HG02970 (cell line): ENCODE results near the gene ZNF23.

ENCODE experiments used
- ATAC-seq: cut with Tn5 transposase; IDR thresholded peaks from one replicate; pipeline ENCODE4 v1.9.1; 2021; ENCODE audit warnings: mild to moderate bottlenecking, moderate library complexity, moderate number of reproducible peaks; ENCODE audit not compliant: unreplicated experiment, low FRiP score

Gene ZNF23

DNA sequence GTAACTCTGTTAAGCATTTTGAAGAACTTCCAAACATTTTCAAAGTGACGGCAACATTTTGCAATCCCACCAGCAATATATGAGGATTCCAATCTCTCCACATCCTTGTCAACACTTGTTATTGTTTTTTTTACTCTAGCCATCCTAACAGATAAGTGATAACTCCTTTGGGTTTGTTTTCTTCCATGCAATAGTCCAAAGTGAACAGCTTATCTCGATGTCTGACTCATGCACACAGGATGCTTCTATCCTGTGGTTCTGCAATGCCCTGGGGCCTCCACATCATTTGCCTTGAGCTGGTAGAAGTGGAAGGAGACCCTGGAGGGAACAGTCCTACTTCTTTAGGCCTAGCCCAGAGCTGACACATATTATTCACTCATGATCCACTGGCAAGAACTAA, 33.2 kb downstream of the ZNF23 start:
- no peak for ATAC-seq

DNA sequence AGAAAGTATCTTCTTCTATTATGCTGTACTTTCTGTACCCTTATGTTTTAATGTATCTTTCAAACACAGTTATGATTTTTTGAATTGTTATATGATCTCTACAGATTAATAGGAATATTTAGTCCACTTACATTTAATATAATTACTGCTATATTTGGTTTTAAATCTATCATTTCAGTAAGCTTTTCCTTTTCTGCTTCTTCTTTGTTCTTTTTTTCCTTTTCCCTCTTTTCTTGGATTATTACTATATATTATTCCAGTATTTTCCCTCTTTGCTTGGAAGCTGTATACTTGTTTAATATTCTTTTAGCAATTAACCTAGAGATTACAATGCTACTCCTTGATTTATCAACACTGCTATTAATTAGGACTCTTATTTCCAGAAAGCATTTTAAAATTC, 33.7 kb downstream of the ZNF23 start:
- no peak for ATAC-seq

- no peak for ATAC-seq
Measured at GRCh38 chr16:71426880-71427615, 35.0 kb downstream of the ZNF23 start.

DNA sequence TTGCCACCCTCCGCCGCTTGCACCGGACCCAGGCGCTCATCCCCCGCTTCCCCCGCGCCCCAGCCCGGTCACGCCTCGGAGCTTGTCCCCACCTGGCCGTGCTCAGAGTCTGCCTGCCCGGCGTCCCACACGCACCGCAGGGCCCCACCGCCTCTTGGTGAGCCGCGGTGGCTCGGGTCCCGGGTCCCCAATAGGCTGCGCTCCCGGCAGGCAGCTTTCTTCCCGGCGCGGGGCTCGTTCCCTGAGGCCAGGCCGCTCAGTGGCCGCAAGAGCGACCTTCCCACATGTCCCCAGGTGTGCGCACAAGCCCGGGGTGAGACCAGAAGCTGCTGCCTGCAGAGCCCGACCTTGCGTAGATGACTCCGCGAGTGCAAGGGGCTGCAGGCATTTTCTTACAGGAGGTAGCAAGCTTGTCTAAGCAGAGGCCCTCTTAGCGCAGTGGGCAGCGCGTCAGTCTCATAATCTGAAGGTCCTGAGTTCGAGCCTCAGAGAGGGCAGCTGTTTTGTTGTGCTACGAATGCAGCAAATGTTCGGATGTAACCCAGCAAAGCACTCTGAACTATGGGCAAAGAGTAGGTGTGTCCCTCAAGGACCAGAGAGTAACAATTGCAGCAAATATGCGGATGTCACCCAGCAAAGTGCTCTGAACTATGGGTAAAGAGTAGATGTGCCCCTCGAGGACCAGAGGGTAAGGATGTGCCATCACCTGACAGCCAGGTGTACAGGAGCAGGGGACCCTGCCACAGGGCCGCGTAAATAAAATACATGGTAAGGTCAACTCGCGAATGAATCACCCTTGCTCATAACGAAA, 35.8 kb downstream of the ZNF23 start:
- no peak for ATAC-seq

DNA sequence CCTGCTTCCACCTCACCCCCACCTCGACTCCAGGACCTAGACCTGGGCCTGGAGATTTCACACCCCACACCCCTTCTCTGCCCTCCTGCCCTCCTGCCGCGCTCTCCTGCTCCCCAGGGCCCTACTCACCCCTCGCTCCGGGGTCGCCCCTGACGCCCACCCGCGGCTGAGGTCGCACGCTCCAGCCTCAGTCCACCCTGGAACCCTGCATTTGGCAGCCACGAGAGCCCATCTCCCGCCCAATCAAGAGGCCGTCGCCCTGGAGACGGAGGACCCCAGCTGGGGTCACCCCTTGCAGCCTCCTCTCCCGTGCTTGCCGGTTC, 36.3 kb downstream of the ZNF23 start:
- no peak for ATAC-seq

DNA sequence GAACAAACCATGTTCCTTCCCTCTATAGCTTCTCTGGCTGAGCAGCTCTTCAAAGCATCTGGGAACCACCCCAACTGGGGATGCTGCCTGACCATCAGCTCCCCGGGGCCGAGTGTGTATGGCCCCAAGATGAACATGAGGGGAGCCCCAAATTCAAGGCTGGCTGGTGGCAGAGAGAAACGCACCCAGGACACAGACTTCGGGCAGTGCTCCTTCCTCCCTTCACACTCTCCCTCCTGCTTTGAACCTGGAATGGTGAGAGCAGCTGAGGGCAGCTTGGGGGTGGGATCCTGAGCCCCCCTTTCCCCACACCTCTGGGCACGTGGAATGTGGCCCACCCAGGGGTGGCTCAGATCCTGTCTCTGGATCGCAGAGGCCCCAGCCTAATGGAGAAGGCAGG, 37.4 kb downstream of the ZNF23 start:
- ATAC-seq: no peak

GRCh38 chr16:71423865-71424264, 38.2 kb downstream of the ZNF23 start:
- ATAC-seq: no peak

- ATAC-seq: no peak
Measured at GRCh38 chr16:71423016-71423415, 39.0 kb downstream of the ZNF23 start.

DNA sequence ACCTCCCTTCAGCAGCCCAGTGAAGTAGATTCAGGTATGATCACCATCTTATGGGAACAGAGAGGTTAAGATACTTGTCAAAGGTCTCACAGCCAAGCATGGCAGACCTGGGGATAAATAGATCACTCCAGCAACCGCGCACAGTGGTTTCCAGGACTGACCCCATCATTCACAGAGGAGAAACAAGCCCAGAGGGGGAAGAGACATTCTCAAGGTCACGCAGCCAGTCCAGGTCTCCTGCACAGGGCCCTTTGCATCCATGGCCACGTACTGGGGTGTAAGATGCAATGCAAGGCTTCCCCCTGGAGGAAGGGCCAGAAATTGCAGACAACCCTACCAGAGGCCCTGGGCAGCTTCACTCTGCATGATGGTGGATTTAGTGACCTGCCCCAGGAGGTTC, 40.1 kb downstream of the ZNF23 start:
- ATAC-seq: no peak

- no peak for ATAC-seq
Measured at GRCh38 chr16:71414038-71414437, 48.0 kb downstream of the ZNF23 start.

DNA sequence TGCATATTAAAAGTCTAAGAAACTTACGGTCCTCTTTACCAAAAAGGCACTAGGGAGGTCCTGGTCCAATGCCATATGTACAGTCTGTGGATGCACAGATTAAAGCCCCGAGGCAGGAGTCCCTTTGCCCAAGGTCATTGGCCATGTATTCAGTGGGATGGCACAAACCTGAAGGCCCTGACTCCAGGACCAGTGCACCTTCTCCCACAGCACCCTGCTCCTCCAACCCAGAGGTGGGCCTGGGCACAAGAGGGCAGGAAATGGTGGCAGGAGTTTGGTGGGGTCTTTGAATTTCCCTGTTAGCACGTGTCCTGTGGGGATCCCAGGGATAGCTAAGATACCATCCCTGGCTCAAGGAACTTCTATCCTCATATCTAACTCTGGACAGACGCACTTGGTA, 48.7 kb downstream of the ZNF23 start:
- no peak for ATAC-seq

- no peak for ATAC-seq
Measured at GRCh38 chr16:71412270-71413160, 49.5 kb downstream of the ZNF23 start.

DNA sequence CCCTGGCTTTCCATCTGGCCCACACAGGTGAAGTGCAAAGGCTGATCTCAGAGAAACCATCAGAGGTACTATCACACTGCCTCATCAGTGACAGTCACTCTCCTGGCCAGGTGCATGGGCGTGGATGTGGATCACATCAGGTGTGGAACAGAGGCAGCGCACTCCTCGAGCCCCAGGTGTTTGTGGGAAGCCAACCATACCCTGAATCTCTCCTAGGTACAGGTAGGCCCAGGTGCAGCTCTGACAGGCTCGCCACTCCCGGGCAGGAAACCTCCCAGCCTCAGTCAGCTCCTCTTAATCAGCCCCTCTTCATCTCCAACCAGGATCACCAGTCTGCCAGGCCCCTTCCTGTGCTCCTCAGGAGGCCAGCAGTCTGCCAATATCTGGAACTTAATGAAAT, 51.9 kb downstream of the ZNF23 start:
- no peak for ATAC-seq

GRCh38 chr16:71409011-71409775, 52.9 kb downstream of the ZNF23 start:
- no peak for ATAC-seq

DNA sequence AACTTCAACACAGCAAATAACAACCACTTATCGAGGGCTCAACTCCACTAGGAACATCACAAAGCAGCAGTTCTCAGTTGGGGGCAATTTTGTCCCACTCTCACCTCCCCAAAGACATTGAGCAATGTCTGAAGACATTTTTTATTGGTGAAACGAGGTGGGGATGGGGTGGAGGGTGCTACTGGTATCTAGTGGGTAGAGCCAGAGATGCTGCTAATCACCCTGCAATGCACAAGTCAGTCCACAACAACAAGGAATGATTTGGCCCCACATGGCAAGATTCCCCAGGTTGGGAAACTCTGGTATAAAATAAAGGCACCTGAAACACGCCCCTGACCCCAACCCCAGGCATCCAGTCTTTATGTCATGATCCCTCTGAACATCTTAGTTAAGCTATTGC, 53.5 kb downstream of the ZNF23 start:
- ATAC-seq: no peak

DNA sequence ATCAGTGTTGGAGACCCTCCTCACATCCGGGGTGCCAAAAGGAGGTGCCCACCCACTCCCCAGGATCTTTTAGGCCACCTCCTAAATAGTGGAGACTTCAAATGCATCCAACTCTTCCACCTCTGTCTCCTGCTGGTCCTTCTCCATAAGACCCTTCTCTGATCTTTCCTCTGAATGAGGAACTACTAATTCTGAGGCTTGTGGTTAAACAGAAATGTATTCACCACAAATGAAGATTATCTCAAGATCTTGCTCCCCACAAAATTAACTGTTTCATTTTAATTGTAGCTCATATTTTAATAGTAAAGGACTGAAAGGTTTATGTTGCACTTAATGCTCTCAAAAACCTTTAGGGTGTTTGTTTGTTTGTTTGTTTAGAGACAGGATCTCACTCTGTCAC, 54.3 kb downstream of the ZNF23 start:
- ATAC-seq: no peak

DNA sequence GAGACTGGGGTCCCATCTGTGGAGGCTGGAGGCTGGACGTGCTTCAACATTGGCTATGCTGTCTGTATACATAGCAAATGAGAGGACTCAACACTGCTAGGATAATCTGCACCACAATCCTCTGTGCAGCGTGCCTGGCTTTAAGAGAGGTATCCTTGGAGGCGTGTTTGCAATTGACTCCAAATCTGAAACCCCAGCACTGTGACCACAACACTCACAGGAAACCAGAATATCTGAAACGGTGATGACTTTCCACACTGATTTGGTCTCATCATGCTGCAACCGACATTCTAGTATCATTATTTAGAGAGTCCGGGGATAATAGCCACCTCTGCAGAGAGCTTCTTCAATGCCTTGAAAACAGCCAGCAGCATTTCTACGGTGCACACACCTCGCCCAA, 55.3 kb downstream of the ZNF23 start:
- no peak for ATAC-seq

DNA sequence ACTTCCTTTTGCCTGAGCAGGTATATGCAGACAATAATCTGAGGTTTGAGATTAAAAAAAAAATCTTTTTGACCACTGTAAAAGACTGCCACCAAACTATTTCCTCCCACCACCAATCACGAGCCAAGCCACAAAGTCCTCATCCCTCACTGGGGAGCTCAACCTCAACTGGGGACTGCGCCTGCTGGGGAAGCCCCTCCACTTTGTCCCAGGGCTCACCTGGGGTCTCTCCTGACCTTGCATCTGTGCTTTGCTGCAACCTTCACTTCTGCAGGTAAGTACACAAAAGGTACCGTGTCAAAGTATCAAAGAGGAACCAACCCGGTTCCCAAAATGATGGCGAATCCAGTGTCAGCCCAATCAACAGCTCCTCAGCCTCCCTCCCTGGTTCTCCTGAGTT, 55.7 kb downstream of the ZNF23 start:
- ATAC-seq: no peak

GRCh38 chr16:71404364-71404763, 57.7 kb downstream of the ZNF23 start:
- no peak for ATAC-seq

GRCh38 chr16:71402674-71403073, 59.4 kb downstream of the ZNF23 start:
- no peak for ATAC-seq
